MM.1S (cell line): ENCODE data around the gene FBXL7.

Source experiments
- DNase-seq: peaks from one replicate; pipeline ENCODE4 v3.0.0-alpha.2; 2015
- H2AFZ ChIP-seq: fragments of 300-600 bp; sonication (generic); 2 replicates; pipeline ENCODE4 v1.6.0; 2016; ENCODE audit warnings: antibody characterized with exemption, low read length
- H3F3A ChIP-seq: fragments of 300-600 bp; sonication (generic); 2 replicates; pipeline ENCODE4 v1.6.1; 2016; ENCODE audit warnings: mild to moderate bottlenecking, antibody characterized with exemption, low read length, moderate library complexity, mixed read lengths; ENCODE audit not compliant: insufficient read depth
- H3K27ac ChIP-seq: fragments of 300-600 bp; sonication (generic); 2 replicates; pipeline ENCODE4 v1.5.1; 2016; ENCODE audit warnings: mild to moderate bottlenecking, low read length
- H3K27me3 ChIP-seq: fragments of 300-600 bp; sonication (generic); replicated peaks from 2 replicates; pipeline ENCODE4 v1.6.0; 2016; ENCODE audit warnings: low read length; ENCODE audit not compliant: insufficient read depth
- H3K36me3 ChIP-seq: fragments of 300-600 bp; sonication (generic); replicated peaks from 2 replicates; pipeline ENCODE4 v1.6.1; 2016; ENCODE audit warnings: mild to moderate bottlenecking, low read length, mixed read lengths; ENCODE audit not compliant: insufficient read depth
- H3K4me1 ChIP-seq: fragments of 300-600 bp; sonication (generic); 2 replicates; pipeline ENCODE4 v1.6.1; 2016; ENCODE audit warnings: low read length, mixed read lengths
- H3K4me2 ChIP-seq: fragments of 300-600 bp; sonication (generic); 2 replicates; pipeline ENCODE4 v1.6.0; 2016; ENCODE audit warnings: low read depth, low read length
- H3K4me3 ChIP-seq: fragments of 300-600 bp; sonication (generic); 2 replicates; pipeline ENCODE4 v1.5.1; 2016; ENCODE audit warnings: low read length, mixed read lengths
- H3K79me2 ChIP-seq: fragments of 300-600 bp; sonication (generic); 2 replicates; pipeline ENCODE4 v1.6.1; 2016; ENCODE audit warnings: mixed run types, low read length, mixed read lengths
- H3K9ac ChIP-seq: fragments of 300-600 bp; sonication (generic); 2 replicates; pipeline ENCODE4 v1.6.1; 2016; ENCODE audit warnings: low read length, mixed read lengths
- H3K9me2 ChIP-seq: fragments of 300-600 bp; sonication (generic); replicated peaks from 2 replicates; pipeline ENCODE4 v1.6.1; 2016; ENCODE audit warnings: mild to moderate bottlenecking, low read length, mixed read lengths; ENCODE audit not compliant: insufficient read depth
- H3K9me3 ChIP-seq: fragments of 300-600 bp; sonication (generic); replicated peaks from 2 replicates; pipeline ENCODE4 v1.6.1; 2016; ENCODE audit warnings: mild to moderate bottlenecking, low read length, mixed read lengths; ENCODE audit not compliant: insufficient read depth
- H4K20me1 ChIP-seq: fragments of 300-600 bp; sonication (generic); 2 replicates; pipeline ENCODE4 v1.6.1; 2016; ENCODE audit warnings: mild to moderate bottlenecking, low read length, moderate library complexity, mixed read lengths; ENCODE audit not compliant: insufficient read depth
- EZH2 ChIP-seq: fragments of 300-600 bp; sonication (generic); optimal IDR thresholded peaks from 2 replicates; pipeline ENCODE3; 2017; ENCODE audit warnings: low read depth, mild to moderate bottlenecking, antibody characterized with exemption, low read length, mixed read lengths
- EZH2phosphoT487 ChIP-seq: fragments of 300-600 bp; sonication (generic); IDR thresholded peaks from 2 replicates; pipeline ENCODE4 v1.6.1; 2018; ENCODE audit warnings: antibody characterized with exemption, low read length
- TF ChIP-seq, protein P1 (sequence below): fragments of 300-600 bp; sonication (generic); IDR thresholded peaks from 2 replicates; pipeline ENCODE4 v1.5.1; 2016; ENCODE audit warnings: antibody characterized with exemption, low read length, mixed read lengths

The FBXL7 gene

DNA sequence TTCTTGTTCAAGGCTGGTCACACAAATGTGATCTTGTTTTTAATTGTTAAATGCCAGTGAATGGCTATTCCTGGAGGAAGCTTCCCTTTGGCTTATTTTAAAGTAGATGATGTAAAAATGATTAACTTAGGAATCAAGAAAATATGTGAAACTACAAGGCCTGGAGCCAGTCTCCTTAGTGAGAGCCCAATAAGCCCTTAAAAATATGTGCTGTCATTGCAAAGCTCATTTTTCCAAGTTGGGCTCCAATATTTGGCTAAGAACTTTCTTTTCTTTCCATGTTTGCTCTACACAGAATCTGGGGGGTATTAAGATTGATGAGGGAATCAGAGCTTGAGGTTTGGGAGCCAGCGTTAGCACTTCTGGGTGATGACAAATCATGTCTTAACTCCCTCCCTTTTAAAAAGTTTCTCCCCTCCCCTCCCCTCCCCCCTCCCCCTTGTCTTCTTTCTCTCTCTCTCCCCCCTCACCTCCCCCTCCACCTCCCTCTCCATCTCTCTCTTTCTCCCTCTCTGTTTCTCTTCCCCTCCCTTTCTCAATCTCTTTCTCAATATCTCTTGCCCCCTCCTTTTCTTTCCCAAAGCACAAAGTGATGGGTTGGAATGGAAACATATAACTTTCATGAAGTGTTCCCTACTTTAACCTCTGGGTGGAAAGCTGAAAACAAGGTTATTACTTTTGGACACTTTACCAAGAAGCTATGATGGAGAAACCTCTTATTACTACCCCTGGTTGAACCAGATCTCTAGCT, 86.0 kb downstream of the FBXL7 start:
- H3K4me3 ChIP-seq: no peak overlapping the region
- no peaks in the 10 kb centered on the region for H3K9me2 ChIP-seq
- H3F3A ChIP-seq: no peaks in the 10 kb centered on the region
- no peaks in the 10 kb centered on the region for H3K4me1 ChIP-seq
- no peak overlapping the region for H3K9ac ChIP-seq
- peaks cover 4% of the 10 kb centered on the region for H3K79me2 ChIP-seq
- no peak for DNase-seq
- TF ChIP-seq EZH2 (no peak), EZH2phosphoT487 (no peak)
- TF ChIP-seq, protein P1, sequence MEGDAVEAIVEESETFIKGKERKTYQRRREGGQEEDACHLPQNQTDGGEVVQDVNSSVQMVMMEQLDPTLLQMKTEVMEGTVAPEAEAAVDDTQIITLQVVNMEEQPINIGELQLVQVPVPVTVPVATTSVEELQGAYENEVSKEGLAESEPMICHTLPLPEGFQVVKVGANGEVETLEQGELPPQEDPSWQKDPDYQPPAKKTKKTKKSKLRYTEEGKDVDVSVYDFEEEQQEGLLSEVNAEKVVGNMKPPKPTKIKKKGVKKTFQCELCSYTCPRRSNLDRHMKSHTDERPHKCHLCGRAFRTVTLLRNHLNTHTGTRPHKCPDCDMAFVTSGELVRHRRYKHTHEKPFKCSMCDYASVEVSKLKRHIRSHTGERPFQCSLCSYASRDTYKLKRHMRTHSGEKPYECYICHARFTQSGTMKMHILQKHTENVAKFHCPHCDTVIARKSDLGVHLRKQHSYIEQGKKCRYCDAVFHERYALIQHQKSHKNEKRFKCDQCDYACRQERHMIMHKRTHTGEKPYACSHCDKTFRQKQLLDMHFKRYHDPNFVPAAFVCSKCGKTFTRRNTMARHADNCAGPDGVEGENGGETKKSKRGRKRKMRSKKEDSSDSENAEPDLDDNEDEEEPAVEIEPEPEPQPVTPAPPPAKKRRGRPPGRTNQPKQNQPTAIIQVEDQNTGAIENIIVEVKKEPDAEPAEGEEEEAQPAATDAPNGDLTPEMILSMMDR: no peak
- no peak overlapping the region for H2AFZ ChIP-seq
- H3K27ac ChIP-seq: no peak overlapping the region
- no peak overlapping the region for H3K4me2 ChIP-seq
- no peaks in the 10 kb centered on the region for H3K9me3 ChIP-seq
- no peaks in the 10 kb centered on the region; the same call in 1 of the 2 replicates for H3K36me3 ChIP-seq
- H3K27me3 ChIP-seq: no peaks in the 10 kb centered on the region
- H4K20me1 ChIP-seq: no peaks in the 10 kb centered on the region

DNA sequence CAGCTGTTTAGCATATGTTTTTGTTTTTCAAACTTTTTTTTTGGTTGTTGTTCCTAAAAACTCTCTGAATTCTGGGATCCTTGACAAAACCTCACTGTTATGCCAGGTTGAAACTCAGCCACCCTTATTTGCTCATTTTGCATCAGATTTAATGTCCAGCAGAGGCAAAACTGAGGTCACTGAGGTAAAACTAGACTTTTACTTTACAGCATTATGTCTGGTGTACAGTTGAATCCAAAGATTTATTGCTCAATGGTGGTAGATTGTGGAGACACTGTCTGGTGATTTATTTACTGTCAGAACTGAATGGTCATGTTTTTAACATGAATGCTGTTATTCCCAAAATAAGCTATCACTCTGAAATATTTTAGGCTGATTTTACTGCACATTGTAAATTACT, 87.9 kb downstream of the FBXL7 start:
- no peaks in the 10 kb centered on the region for H3K9me3 ChIP-seq

DNA sequence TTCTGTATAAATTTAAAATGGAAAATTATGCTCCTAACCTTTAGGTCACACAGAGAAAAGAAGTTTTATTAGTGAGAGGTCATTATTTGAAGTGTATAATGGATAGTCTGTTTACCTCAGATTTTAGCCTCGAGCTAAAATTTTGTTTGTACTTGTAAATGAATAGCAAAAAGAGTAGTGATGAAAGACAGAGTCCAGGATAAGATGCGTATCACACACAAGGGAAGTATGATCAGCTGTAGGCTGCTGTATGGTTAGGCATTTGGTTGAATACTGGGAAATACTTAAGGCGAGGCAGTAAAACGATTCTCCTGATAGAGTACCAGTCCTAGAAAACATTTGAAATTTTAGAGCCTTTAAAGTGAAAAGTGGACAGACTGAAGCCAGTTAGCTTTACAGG, 92.7 kb downstream of the FBXL7 start:
- Histone ChIP-seq H3K79me2 (peaks cover 10% of the 10 kb centered on the region), H3F3A (no peaks in the 10 kb centered on the region), H3K4me3 (no peak overlapping the region), H3K27ac (no peak overlapping the region), H3K36me3 (no peaks in the 10 kb centered on the region), H3K27me3 (no peaks in the 10 kb centered on the region), H3K4me1 (no peaks in the 10 kb centered on the region), H3K9ac (no peak overlapping the region), H3K9me2 (no peaks in the 10 kb centered on the region), H3K4me2 (no peak overlapping the region), H2AFZ (no peak overlapping the region), H4K20me1 (no peaks in the 10 kb centered on the region), H3K9me3 (no peaks in the 10 kb centered on the region)
- TF ChIP-seq EZH2phosphoT487 (no peak), EZH2 (no peak)
- TF ChIP-seq, protein P1: no peak
- no peak for DNase-seq

More for the DNA sequence above, 87.9 kb downstream of the FBXL7 start:
- H3K4me1 ChIP-seq: no peaks in the 10 kb centered on the region
- H3K4me3 ChIP-seq: no peak overlapping the region
- H3K9me2 ChIP-seq: no peaks in the 10 kb centered on the region
- H4K20me1 ChIP-seq: no peaks in the 10 kb centered on the region
- H3K79me2 ChIP-seq: peaks cover 4% of the 10 kb centered on the region; the same call in 1 of the 2 replicates
- H3F3A ChIP-seq: no peaks in the 10 kb centered on the region
- no peaks in the 10 kb centered on the region; the same call in 1 of the 2 replicates for H3K36me3 ChIP-seq
- no peak overlapping the region for H3K9ac ChIP-seq
- no peak overlapping the region for H3K4me2 ChIP-seq
- H3K27me3 ChIP-seq: no peaks in the 10 kb centered on the region
- no peak overlapping the region for H2AFZ ChIP-seq
- H3K27ac ChIP-seq: no peak overlapping the region
- TF ChIP-seq EZH2 (no peak), EZH2phosphoT487 (no peak)
- TF ChIP-seq, protein P1: no peak
- no peak for DNase-seq
